ENCODE data around the gene C1QL4.
A peak's percentile ranks its signal among the peaks of the same experiment; 100 is the strongest.
"Not testable (repeated sequence)": the region's sequence is repeated elsewhere in the genome, so short reads cannot be mapped to it uniquely, and the experiment has no call there.

The C1QL4 gene

DNA sequence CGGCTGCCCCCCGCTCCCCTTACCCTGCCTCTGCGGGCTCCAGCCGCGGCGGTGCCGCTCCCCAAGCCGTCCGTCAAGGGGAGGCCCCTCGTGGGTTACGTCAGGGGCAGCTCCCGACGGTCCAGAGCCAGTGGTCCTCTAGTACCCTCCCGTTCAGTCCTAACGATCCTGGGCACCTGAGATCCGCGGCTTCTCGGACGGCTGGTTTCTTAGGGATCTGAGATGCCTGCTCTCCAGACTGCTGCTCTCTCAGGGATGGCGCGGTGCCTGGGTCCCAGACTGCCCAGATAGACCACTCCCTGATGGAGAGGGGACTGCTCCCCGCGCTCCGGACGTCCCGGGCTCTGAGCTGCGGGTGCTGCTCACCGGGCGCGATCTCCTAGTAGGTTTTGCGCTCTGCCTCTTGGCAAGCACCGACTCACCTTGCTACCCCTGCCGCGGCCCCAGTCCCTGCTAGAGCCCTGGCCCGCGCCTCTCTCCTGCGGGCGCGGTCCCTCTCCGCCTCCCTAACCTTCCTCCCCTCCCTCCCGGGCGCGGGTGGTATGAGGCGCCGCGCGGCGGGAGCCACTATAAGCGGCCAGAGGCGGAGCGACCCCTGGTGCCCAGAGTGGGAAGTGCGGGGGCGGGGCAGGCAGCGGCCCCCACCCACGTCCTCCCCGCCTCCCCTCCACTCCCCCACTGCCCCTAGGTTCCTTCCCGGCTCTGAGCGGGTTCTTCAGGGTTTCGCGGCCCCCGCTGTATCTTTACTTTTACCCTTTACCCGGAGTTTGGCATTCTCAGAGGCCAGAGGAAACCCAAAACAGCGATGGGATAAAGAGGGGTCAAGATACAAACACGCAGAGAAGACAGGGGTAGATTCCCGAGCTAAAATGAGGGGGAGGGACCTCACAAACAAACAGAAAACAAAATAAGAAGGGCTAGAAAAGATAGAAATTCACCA lies at the start of gene C1QL4:
Gene C1QL4, minus strand, starts transcription at position 544 of the 940 bp plus-strand sequence. CDS start 711 bp downstream, outside the sequence.
- peak; percentile 88 for DNase-seq

DNA sequence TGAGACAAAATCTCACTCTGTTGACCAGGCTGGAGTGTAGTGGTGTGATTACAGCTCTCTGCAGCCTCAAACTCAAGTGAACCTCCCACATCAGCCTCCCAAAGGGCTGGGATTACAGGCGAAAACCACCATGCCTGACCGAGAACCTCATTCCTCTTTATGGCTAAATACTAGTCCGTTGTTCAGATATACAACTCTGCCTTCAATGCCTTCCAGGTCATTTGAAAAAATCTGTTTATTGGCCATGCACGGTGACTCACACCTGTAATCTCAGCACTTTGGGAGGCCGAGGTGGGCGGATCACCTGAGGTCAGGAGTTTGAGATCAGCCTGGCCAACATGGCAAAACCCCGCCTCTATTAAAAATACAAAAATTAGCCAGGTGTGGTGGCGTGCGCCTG lies 43.2 kb upstream of the C1QL4 start:
- DNase-seq: not testable (repeated sequence)

DNA sequence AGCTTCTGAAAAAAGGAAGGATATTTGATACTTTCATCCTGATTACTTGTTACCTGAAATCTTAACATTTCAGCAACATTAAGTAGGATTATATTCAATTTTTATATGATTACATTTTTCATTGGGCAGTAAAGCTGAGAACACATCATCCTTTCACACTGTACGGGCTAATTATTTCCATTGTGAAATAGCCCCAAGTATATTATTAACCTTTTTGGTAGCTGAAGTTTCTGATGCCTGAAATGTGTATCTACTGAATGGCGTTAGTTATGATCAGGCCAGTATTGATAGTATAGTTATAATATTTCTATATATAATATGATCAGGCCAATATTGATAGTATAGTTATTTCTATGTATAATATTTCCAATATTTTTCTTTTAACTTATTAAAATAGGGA lies 40.4 kb upstream of the C1QL4 start:
- DNase-seq: no peak

DNA sequence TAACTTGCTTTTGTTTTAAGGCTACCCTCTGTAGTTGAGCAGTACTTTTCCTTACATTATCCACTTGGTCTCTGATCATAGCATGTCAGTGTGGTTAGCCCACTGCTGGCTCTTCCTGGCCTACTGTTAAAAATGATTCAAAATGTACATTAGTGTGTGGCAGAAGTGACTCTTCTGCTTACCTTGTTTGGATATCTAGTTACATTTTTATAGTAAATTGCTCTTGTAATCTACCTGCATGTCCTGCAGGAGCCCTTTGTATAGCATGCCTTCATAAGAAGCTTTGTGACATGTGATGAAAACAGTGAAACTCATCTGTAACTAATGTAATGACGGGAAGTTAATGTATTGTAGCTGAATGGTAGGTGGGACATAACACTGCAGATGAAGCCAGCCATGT lies 38.4 kb upstream of the C1QL4 start:
- no peak for DNase-seq

DNA sequence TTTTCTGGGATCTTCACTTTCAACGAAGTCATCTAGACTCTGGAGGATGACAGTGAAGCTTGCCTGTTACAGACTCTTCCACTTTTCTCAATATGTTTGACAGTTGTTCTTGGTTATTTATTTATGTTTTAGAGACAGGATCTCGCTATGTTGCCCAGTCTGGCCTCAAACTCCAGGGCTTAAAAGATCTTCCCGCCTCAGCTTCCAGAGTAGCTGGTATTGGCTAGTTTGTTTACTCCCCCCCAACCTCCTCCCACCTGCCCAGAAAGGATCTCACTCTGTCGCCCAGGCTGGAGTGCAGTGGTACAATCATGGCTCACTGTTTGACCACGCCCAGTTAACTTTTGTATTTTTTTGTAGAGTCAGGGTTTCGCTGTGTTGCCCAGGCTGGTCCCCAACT lies 33.6 kb upstream of the C1QL4 start:
- DNase-seq: no peak

DNA sequence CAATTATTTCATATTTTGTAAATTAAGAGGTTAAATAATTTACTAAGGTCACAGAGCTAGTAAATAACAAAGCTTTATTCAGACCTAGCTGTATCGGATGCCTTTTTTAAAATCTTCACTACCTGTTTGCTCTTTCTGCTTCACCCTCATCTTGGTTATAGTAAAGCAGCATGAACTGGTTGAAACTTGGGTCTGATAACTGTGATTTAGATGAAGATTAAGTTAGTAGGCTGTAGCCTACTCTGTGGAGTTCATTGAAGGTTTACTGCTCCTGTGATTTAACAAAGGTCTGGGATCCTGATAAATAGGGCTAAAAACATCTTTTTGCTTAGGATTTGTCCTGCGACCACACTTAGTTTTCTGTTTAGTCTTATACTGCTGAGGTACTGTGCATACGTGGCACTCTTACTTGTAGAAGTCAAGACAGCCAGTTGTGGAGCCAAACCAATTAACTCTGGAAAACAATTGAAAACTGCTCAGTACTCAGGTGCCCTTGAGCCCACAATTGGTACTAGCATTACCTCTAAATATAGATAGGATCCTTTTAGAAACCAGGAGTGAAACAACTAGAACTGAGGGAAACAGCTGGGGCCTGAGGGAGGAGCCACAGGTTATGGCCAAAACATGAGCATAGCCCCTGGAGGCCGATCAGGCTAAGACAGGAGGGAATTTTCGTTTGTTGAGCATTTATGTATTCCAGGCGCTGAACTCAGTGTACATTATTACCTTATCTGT lies 32.6 kb upstream of the C1QL4 start:
- DNase-seq: no peak

DNA sequence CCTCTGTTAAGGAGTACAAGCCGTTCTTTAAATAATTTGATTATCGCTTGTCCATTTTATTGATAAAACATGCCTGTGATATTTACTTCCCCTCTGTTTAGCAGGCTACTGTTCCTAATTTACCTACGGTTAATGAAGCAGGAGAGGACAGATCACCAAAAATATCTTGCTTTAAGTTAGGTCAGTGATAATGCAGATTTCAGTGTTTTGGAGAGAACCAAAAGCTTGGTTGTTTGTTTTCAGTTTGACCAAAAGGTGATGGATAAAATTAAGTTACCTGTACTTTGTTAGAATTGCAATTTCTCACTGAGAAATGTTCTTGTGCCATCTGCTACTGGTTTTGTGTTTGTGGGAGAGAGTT lies 31.2 kb upstream of the C1QL4 start:
- no peak for DNase-seq

DNA sequence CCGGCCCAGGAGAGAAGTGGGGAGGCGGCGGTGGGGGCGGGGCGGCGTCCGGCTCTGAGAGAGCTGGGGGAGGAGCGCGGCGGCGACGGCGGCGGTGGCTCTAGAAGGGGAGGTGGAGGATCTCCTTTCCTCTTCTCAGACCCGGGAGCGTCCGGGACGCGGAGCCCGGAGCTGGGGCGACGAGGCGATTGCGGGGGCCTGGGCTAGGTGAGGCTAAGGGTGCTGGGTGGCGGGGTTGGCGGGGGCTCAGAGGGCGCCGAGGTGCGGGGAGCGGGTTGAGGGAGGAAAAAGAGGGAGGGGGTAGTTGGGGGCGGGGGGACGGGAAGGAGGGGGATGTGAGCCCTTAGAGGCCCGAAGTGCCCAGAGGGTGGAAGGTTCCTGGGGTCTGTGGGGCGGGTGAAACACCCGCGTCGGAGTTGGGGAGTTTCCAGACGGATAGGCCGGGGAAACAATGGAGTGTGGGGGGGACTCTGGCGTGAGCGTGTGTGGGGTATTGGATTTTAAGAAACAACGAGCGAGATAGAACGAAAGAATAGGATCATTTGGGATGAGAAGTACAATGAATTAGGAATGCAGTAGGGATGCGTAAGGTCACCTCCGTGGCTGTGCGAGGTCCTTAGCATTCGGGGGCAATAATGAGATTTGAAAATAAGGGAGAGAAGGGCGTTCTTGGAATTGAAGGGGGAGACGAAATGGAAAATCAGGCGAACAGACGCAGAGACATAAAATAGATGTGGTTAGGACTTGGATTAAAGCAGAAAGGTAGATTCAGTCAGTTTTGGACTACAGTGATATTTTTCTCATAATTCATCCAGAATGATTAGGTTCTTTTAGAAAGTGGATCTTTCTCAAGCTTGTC lies 30.6 kb upstream of the C1QL4 start, which contains the start of gene SPATS2:
Gene SPATS2, plus strand, starts transcription at position 82 of the 859 bp plus-strand sequence. CDS start 93,551 bp downstream, outside the sequence.
- no peak for DNase-seq

DNA sequence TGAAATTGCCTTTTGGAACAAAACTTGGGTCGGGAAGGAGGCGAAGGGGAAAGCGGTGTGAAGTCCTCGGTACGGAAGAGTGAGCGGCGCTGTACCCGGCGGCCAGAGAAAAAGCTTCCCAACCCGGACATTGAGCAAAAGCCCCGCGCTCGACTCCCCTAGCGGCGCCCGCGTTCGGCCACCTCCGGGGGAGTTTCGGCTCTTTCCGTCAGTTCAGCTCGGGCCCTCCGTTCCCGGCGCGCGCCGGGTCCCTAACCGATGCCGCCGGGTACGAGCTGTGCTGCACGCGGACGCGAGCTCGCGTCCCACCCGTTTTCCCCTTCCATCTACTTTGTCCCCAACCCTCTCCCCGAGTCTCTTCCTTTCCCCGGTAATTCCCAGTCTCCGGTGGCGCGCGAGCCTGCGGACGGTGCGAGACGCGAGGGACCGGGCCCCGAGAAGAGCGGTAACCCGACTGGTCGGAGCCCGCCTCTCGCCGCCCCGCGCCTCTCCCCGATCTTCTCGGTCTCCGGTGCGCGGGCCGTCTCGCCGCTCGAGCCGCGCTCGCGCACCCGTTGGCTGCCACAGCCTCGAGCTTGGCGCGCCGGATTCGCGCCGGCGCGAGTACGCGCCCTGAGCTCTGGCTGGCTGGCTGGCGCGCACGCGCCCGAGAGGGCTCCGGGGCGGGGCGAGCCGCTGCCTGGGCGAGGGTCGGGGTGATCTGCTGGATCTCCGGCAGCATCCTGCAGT lies 29.8 kb upstream of the C1QL4 start:
- DNase-seq: peak; percentile 83

DNA sequence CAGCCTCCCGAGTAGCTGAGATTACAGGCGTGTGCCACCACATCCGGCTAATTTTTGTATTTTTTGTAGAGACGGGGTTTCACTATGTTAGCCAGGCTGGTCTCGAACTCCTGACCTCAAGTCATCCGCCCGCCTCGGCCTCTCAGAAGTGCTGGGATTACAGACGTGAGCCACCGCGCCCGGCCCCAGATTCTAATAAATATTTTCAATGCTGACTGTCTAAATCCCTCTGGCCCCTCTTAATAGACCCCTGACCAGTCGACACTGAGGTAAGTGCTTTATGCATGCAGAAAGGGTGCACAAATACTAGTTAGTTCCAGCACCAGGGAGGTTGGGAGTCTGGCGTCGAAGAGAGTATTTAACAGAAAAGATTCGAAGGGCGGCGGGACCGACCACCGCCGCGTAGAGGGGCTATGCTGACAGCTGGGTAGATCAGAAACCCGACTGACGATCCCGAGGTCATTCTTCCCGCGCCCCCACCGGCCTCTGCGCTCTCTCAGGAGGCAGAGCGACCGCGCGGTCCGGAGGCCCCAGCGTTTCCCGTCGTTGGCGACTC lies 29.2 kb upstream of the C1QL4 start:
- DNase-seq: no peak

DNA sequence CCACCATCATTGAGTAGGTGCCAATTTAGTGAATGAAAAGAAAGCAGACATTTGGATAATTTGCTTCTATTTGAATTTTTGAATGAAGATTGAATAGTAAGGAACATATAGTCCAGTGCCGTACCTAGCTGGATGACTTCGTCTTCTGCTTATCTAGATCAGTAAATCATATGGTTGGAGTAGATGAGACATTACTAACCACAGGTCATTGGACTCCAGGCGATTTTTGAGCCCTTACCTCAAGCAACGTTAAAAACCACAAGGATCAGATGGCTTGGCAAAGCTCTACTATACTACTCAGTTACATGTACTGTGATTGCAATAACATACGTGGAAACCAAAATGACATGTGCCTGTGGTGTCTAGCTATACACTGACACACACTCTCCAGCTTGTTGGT lies 28.6 kb upstream of the C1QL4 start:
- no peak for DNase-seq

DNA sequence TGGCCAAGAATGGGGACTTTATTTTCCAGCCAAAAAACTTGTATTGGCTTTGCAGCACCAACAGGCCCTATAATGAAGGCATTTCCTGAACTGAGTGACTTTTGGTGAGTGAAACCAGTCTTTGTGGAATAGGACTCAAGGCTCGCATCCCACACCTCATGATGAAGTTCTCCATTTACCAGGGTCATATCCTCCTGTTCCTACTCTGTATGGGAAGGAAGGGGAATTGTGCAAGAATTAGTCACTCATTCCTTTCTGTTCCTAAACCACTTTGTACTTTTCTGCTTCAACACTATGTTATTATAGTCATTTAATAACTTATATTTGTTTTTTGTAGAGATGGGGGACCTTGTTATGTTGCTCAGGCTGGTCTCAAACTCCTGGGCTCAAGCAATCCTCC lies 28.0 kb upstream of the C1QL4 start:
- no peak for DNase-seq

DNA sequence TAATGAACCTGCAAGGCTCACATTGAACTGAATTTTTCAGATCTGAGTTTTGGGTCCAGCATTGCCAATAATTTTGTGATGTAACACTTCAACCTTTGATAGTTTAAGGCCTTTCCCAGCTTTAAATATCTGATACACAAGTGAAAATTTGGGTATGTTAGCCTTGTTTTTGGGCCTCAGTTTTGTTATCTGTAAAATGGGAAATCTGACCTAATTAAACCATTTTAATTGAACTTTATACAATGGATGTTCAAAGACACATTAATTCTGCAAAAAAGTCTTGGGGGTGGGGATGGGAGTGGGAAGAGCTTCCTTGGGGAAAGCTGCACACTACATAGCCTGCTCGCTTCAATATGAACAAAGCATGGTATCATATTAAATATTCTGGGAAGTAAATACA lies 25.1 kb upstream of the C1QL4 start:
- DNase-seq: no peak

DNA sequence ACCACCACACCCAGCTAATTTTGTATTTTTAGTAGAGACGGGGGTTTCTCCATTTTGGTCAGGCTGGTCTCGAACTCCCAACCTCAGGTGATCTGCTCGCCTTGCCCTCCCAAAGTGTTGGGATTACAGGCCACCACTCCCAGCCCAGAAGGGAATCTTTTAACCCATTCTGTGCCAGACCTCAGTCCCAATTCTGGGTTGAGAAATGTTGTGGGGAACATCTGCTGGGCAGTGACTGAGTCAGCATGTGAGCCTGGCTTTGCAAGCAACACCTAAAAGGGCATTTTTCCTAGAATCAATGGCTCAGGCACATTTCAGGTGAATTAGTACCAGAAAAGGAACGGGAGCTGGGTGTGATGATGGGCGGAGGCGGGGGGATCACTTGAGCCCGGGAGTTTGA lies 22.7 kb upstream of the C1QL4 start:
- no peak for DNase-seq

DNA sequence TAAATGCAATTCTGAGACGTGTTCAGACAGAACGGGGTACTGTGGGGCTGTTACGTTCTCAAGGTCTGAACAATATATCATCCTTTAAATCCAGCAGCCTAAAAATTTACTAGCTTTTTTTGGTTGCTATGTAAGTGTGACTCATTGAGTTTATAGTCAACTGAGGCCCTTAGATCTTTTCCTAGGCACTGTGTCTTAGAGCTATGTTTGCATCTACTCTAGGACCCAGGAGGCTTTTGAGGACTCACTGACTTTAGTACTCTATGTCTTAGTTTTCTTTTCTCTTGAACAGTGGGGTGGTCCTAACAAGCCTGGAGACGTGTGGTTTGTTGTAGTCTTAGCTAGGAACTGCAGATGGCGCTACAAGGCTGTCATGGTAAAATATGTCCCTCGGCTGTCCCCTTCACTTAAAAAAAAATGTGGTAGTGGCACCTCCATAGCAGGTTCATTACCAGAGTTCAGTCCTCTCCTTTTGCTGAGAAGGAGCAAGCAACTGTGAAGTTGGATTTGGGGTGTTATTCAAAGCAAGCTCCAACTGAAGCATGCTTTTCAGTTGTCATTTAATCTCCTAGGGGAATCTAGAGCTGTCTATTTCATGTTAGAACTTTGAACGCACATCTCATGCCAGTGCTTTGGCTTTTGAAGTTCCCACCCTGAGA lies 21.6 kb upstream of the C1QL4 start:
- DNase-seq: peak; percentile 47

DNA sequence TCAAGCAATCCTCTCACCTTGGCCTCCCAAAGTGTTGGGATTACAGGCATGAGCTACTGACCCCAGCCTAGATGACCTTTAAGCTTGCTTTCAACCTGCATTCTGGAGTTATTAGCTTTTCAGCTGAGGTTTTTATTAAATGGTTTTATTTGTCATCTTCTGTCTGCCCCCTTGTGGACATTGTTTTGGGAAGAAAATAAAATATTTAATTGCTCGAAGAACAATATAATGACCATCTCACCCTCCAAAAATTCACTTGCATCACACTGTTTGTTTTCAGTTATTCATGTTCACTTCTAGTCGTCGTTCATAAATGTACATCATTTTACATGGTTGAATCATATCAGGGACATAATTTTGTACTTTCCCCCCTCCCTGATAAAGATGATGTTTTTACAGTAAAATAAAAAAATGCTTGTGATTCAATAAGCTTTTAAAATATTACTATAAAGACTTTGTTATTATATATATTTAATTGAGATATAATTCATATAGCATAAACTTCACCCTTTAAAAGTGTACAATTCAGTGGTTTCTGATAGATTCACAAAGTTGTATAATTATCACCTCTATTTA lies 20.2 kb upstream of the C1QL4 start:
- DNase-seq: no peak

DNA sequence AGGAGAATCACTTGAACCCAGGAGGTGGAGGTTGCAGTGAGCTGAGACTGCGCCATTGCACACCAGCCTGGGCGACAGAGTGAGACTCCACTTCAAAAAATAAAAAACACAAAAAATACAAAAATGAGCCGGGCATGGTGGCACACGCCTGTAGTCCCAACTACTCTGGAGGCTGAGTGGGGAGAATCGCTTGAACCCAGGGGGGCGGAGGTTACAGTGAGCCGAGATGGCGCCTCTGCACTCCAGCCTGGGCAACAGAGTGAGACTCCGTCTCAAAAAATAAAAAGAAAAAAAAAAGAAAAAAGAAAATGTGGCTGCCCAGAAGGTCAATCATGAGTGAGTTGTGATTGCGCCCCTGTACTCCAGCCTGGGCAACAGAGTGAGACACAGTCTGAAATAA lies 18.9 kb upstream of the C1QL4 start:
- DNase-seq: no peak

DNA sequence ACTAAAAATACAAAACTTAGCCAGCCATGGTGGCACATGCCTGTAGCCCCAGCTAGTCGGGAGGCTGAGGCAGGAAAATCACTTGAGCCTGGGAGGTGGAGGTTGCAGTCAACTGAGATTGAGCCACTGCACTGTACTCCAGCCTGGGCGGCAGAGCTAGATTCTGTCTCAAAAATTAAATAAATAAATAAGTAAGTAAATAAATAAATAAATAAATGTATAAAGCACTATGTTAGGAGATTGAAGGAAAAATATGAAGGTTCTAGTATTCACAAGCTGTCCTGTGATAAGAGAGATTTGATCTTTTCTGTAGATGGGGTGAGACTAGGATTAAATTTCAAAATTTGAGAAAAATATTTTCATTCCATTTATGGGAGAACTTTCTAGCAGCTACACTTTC lies 15.4 kb upstream of the C1QL4 start:
- no peak for DNase-seq

DNA sequence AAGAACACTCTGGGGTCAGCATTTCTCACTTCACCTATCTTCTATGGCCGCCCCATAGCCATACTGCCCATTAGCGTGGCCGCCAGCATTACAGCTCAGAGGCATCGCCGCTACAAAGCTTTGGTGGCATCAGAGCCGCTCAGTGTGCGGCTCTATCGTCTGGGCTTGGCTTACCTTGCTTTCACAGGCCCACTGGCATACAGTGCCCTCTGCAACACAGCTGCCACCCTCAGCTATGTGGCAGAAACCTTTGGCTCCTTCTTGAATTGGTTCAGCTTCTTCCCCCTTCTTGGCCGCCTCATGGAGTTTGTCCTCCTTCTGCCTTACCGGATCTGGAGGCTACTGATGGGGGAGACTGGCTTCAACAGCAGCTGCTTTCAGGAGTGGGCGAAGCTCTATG lies 12.3 kb upstream of the C1QL4 start:
- DNase-seq: no peak

DNA sequence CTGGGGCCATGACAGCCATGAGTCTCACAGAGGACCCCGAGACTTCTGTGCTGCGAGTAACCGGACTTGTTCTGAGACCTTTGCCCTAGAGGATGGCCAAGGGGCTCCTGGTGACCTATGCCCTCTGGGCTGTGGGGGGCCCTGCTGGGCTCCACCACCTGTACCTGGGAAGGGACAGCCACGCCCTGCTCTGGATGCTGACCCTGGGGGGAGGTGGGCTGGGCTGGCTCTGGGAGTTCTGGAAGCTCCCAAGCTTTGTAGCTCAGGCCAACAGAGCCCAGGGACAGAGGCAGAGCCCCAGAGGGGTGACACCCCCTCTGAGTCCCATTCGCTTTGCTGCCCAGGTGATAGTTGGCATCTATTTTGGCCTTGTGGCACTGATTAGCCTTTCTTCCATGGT lies 11.8 kb upstream of the C1QL4 start:
- no peak for DNase-seq
